HG02938 (cell line): ENCODE results near the gene AHRR.
"Not testable (repeated sequence)": the region's sequence is repeated elsewhere in the genome, so short reads cannot be mapped to it uniquely, and the experiment has no call there.

Experiments
- ATAC-seq: cut with Tn5 transposase; IDR thresholded peaks from one replicate; pipeline ENCODE4 v1.9.1; 2021; ENCODE audit warnings: mild to moderate bottlenecking, moderate library complexity; ENCODE audit not compliant: unreplicated experiment

Gene AHRR

GRCh38 chr5:362978-363765 lies 41.7 kb downstream of the AHRR start:
- ATAC-seq = no peak

GRCh38 chr5:364497-364896 lies 43.0 kb downstream of the AHRR start:
- ATAC-seq = no peak

GRCh38 chr5:366541-367357 lies 45.2 kb downstream of the AHRR start:
- no peak for ATAC-seq

GRCh38 chr5:367358-368130 lies 46.0 kb downstream of the AHRR start:
- no peak for ATAC-seq

GRCh38 chr5:368183-369084 lies 46.9 kb downstream of the AHRR start:
- ATAC-seq = no peak

GRCh38 chr5:369151-369868 lies 47.8 kb downstream of the AHRR start:
- ATAC-seq = no peak

- not testable (repeated sequence) for ATAC-seq
Observed at GRCh38 chr5:369869-370236, 48.3 kb downstream of the AHRR start.

GRCh38 chr5:370311-370958 lies 48.9 kb downstream of the AHRR start:
- ATAC-seq = no peak

GRCh38 chr5:370959-371810 lies 49.7 kb downstream of the AHRR start:
- ATAC-seq = no peak

- ATAC-seq = no peak
Observed at GRCh38 chr5:371811-372555, 50.5 kb downstream of the AHRR start.

- ATAC-seq = no peak
Observed at GRCh38 chr5:372556-372995, 51.1 kb downstream of the AHRR start.

- no peak for ATAC-seq
Observed at GRCh38 chr5:372996-373709, 51.6 kb downstream of the AHRR start.

GRCh38 chr5:373710-374602 lies 52.4 kb downstream of the AHRR start:
- ATAC-seq = no peak

GRCh38 chr5:374631-375335 lies 53.3 kb downstream of the AHRR start:
- ATAC-seq = no peak

GRCh38 chr5:375336-375920 lies 53.9 kb downstream of the AHRR start:
- no peak for ATAC-seq
